H1 (cell line): ENCODE data around the gene SLC7A6OS. TPM values are rescaled to one million over a fixed set of nuclear protein-coding genes. Genes with fewer than 3 reads are reported as not detected.

Source experiments
- CHD7 ChIP-seq: fragments of 300-600 bp; sonication (generic); IDR thresholded peaks from 2 replicates; pipeline ENCODE4 v1.7.1; 2012; ENCODE audit warnings: low read length, moderate library complexity, mild to moderate bottlenecking, inconsistent platforms; ENCODE audit not compliant: insufficient replicate concordance
- NRF1 ChIP-seq: IDR thresholded peaks from 2 replicates; pipeline ENCODE4 v1.6.1; 2011; ENCODE audit warnings: mild to moderate bottlenecking, low read depth, low read length, improper control_type of control experiment
- POLR2AphosphoS5 ChIP-seq: IDR thresholded peaks from 2 replicates; pipeline ENCODE4 v1.6.1; 2011; ENCODE audit warnings: low read depth, low read length
- polyA plus RNA-seq, 7 experiments: library from polyadenylated mRNA; depleted of rRNA in 3 of 7; stranded (reverse) in 5 of 7; unstranded in 2 of 7; fragments of >200 nt in 5 of 7; fragments of 200-250 nt in 2 of 7; gene quantifications; 1 replicate in 5 of 7; 2 replicates in 1 of 7; 4 replicates in 1 of 7; pipeline versions ENCODE4 v1.2.1 to v1.2.3, GENCODE V29; 2011 to 2013; ENCODE audit warnings: missing spikeins in 2 of 7, mixed read lengths in 2 of 7
- total RNA-seq: library from RNA; stranded (reverse); fragmentation: NEBNext Ultra II Directional; extraction: Animal tissue kit (Norgen Biotek cat#: 25700); gene quantifications from 2 replicates; pipeline ENCODE4 v1.2.1, GENCODE V29; 2021

Gene SLC7A6OS
- total and polyA plus RNA-seq, 2 of the 8 experiments (the other 6 are each of a cell fraction or from before 2014, with no cell fraction given), result 7.3 to 21.3 TPM

GRCh38 chr16:68313116-68313515, 2.4 kb upstream of the SLC7A6OS start (continued):
- TF ChIP-seq NRF1, result no peak
- no peak for TF ChIP-seq POLR2AphosphoS5
- no peak for TF ChIP-seq CHD7
